DND-41 (cell line): ENCODE data around the gene CXorf38.

ENCODE experiments used
- ATAC-seq: fragments of 200-7000 bp; cut with Tn5 transposase; 3 replicates; pipeline ENCODE4 v1.9.1; 2021; ENCODE audit warnings: low read depth; ENCODE audit not compliant: insufficient read depth
- DNase-seq: peaks from one replicate; pipeline ENCODE4 v3.0.0-alpha.2; 2020
- H2AFZ ChIP-seq: 2 replicates; pipeline ENCODE4 v1.6.0; 2012; ENCODE audit warnings: low read depth, low read length
- H3K27ac ChIP-seq: 2 replicates; pipeline ENCODE4 v1.5.1; 2012; ENCODE audit warnings: low read length, inconsistent platforms
- H3K27me3 ChIP-seq: fragments of 200-600 bp; sonication (generic); 2 replicates; pipeline ENCODE4 v1.6.0; 2012; ENCODE audit warnings: low read length, mild to moderate bottlenecking, inconsistent platforms; ENCODE audit not compliant: insufficient read depth, poor library complexity
- H3K36me3 ChIP-seq: 2 replicates; pipeline ENCODE4 v1.5.1; 2012; ENCODE audit warnings: low read length, inconsistent platforms; ENCODE audit not compliant: insufficient read depth
- H3K4me1 ChIP-seq: 2 replicates; pipeline ENCODE4 v1.5.1; 2012; ENCODE audit warnings: mild to moderate bottlenecking, low read length; ENCODE audit not compliant: insufficient read depth
- H3K4me2 ChIP-seq: 2 replicates; pipeline ENCODE4 v1.6.0; 2012; ENCODE audit warnings: mild to moderate bottlenecking, moderate library complexity, low read length, inconsistent platforms; ENCODE audit not compliant: insufficient read depth
- H3K4me3 ChIP-seq, 2 experiments: fragments of 200-600 bp in 1 of 2; shearing (Covaris generic) in 1 of 2; 2 replicates each; pipeline ENCODE4 v1.5.1; 2012 to 2016; ENCODE audit warnings: inconsistent platforms in 2 of 2, low read length in 2 of 2, mild to moderate bottlenecking in 2 of 2, low read depth in 1 of 2, moderate library complexity in 1 of 2
- H3K79me2 ChIP-seq: 2 replicates; pipeline ENCODE4 v1.6.0; 2012; ENCODE audit warnings: low read length, inconsistent platforms; ENCODE audit not compliant: insufficient read depth
- H3K9ac ChIP-seq: 2 replicates; pipeline ENCODE4 v1.6.0; 2012; ENCODE audit warnings: low read depth, mild to moderate bottlenecking, inconsistent platforms, low read length, moderate library complexity
- H3K9me3 ChIP-seq: 2 replicates; pipeline ENCODE4 v1.5.1; 2012; ENCODE audit warnings: low read length, moderate library complexity, mild to moderate bottlenecking, inconsistent platforms; ENCODE audit not compliant: insufficient read depth, severe bottlenecking
- H4K20me1 ChIP-seq: 2 replicates; pipeline ENCODE4 v1.6.0; 2012; ENCODE audit warnings: low read length; ENCODE audit not compliant: insufficient read depth
- EZH2 ChIP-seq: IDR thresholded peaks from 3 replicates; pipeline ENCODE4 v1.6.1; 2012; ENCODE audit warnings: borderline replicate concordance, low read depth, mild to moderate bottlenecking, moderate library complexity, low read length, inconsistent platforms; ENCODE audit not compliant: severe bottlenecking
- TF ChIP-seq, protein P1 (sequence below): IDR thresholded peaks from 2 replicates; pipeline ENCODE4 v1.5.1; 2012; ENCODE audit warnings: borderline replicate concordance, low read length, moderate library complexity, mild to moderate bottlenecking; ENCODE audit not compliant: poor library complexity, severe bottlenecking; ENCODE audit errors: extremely low read depth

The CXorf38 gene

DNA sequence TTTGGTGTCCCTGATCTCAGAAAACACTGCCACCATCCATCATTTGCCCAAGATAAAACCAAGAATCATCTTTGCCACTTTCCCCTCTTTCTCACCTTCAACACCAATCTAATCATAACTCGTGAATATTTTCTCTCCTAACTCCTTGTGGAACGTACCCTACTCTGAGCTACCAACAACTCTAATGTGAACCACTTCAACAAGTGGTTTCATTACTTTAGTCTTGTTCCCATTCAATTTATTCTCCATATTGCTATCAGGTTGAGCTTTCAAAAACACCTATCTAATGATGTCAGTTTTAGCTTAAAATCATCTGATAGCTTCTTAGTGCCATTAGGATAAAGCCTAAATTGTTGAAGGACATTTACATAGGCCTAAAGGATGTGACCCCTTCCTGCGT is 39.8 kb upstream of the CXorf38 start:
- H2AFZ ChIP-seq = no peak overlapping the region
- no peaks in the 10 kb centered on the region for H3K79me2 ChIP-seq
- DNase-seq = no peak
- no peaks in the 10 kb centered on the region for H3K27me3 ChIP-seq
- TF ChIP-seq, protein P1, sequence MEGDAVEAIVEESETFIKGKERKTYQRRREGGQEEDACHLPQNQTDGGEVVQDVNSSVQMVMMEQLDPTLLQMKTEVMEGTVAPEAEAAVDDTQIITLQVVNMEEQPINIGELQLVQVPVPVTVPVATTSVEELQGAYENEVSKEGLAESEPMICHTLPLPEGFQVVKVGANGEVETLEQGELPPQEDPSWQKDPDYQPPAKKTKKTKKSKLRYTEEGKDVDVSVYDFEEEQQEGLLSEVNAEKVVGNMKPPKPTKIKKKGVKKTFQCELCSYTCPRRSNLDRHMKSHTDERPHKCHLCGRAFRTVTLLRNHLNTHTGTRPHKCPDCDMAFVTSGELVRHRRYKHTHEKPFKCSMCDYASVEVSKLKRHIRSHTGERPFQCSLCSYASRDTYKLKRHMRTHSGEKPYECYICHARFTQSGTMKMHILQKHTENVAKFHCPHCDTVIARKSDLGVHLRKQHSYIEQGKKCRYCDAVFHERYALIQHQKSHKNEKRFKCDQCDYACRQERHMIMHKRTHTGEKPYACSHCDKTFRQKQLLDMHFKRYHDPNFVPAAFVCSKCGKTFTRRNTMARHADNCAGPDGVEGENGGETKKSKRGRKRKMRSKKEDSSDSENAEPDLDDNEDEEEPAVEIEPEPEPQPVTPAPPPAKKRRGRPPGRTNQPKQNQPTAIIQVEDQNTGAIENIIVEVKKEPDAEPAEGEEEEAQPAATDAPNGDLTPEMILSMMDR = no peak
- TF ChIP-seq EZH2 = no peak
- no peak overlapping the region for H3K4me2 ChIP-seq
- no peaks in the 10 kb centered on the region for H3K4me1 ChIP-seq
- no peaks in the 10 kb centered on the region for H3K9me3 ChIP-seq
- no peak overlapping the region for H3K4me3 ChIP-seq
- no peak overlapping the region for H3K27ac ChIP-seq
- H4K20me1 ChIP-seq = no peaks in the 10 kb centered on the region
- no peak overlapping the region for H3K9ac ChIP-seq
- ATAC-seq = no peak
- H3K36me3 ChIP-seq = peaks cover 51% of the 10 kb centered on the region

DNA sequence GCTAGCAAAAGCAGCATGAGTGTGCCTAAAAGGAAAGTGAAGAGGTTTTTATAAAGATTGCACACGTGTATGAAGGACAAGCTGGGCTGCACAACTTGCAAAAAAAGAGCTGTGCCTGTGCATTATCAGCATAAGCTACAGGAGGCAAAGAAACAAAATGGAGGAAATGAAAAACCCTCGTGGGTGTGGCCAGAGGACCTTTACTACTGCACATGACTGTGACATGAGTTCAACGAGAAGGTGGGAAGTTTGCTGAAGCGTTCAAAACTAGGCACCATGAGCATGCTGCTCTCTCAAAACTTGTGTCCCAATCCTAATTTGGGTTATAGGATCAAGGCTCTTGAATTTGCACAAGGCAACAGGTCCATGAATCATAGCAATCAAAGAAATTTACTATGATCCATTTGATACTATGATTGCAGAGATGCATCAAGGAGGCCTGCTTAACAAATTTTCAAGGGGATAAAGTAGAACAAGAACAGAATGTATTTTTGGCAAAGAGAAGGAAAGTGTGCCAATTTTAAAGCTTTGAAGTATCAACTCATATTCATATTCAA is 38.1 kb upstream of the CXorf38 start:
- Histone ChIP-seq H3K36me3 (peaks cover 57% of the 10 kb centered on the region), H3K79me2 (no peaks in the 10 kb centered on the region)

DNA sequence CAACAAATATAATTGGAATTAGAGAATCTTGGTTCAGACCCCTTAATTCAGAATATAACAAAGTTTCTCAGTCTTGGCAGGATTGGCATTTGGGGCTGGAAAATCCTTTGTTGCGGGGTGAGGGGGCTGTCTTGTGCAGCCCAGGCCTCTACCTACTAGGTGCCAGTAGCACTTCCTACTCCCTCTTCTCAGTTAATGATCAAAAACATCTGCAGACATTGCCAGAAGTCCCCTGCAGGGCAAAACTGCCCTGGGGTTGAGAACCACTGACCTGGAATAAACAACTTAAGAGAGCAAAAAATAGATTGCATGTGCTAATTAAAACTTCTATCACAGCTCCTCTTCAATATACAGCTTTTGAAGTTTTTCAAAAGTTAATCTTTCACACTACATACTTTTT is 36.7 kb upstream of the CXorf38 start:
- Histone ChIP-seq H4K20me1 (no peaks in the 10 kb centered on the region), H3K9me3 (no peaks in the 10 kb centered on the region), H3K79me2 (no peaks in the 10 kb centered on the region), H3K4me2 (no peak overlapping the region), H3K27ac (no peak overlapping the region), H3K9ac (no peak overlapping the region), H3K27me3 (no peaks in the 10 kb centered on the region), H3K4me1 (no peaks in the 10 kb centered on the region), H3K4me3 (no peak overlapping the region), H2AFZ (no peak overlapping the region), H3K36me3 (peaks cover 58% of the 10 kb centered on the region)
- ATAC-seq (no peak), DNase-seq (no peak)
- no peak for TF ChIP-seq EZH2
- TF ChIP-seq, protein P1 = no peak

More for the DNA sequence above, 38.1 kb upstream of the CXorf38 start:
- H3K9me3 ChIP-seq = no peaks in the 10 kb centered on the region
- H4K20me1 ChIP-seq = no peaks in the 10 kb centered on the region
- no peak for TF ChIP-seq EZH2
- TF ChIP-seq, protein P1 = no peak
- H3K4me2 ChIP-seq = no peak overlapping the region
- H2AFZ ChIP-seq = no peak overlapping the region
- H3K4me3 ChIP-seq = no peak overlapping the region
- no peak overlapping the region for H3K9ac ChIP-seq
- no peak for ATAC-seq
- no peaks in the 10 kb centered on the region for H3K4me1 ChIP-seq
- DNase-seq = no peak
- no peak overlapping the region for H3K27ac ChIP-seq
- no peaks in the 10 kb centered on the region for H3K27me3 ChIP-seq

DNA sequence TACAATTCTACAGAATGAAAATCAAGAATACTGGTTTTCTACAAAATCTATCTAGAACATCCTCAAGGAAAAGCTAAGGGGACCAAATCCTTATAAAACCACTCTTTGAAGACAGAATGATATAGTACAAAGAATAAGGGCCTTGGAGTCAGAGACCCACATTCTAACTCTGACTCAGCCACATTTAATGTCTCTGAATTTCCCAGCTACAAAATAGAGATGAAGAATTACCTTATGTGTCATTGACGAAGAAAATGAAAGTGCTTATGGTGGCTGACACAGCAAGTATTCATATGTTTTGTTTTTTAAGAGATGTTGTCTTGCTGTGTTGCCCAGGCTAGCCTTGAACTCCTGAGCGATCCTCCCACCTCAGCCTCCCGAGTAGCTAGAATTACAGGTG is 35.9 kb upstream of the CXorf38 start:
- Histone ChIP-seq H3K79me2 (no peaks in the 10 kb centered on the region), H3K4me2 (no peak overlapping the region), H3K27ac (no peak overlapping the region), H3K27me3 (no peaks in the 10 kb centered on the region), H3K4me1 (no peaks in the 10 kb centered on the region), H3K9ac (no peak overlapping the region), H3K9me3 (no peaks in the 10 kb centered on the region), H3K36me3 (peaks cover 52% of the 10 kb centered on the region), H3K4me3 (no peak overlapping the region), H2AFZ (no peak overlapping the region), H4K20me1 (no peaks in the 10 kb centered on the region)
- ATAC-seq (no peak), DNase-seq (no peak)
- TF ChIP-seq, protein P1 = no peak
- TF ChIP-seq EZH2 = no peak
